Mammary epithelial cell (primary cell): ENCODE data around the gene DDX59.

ENCODE experiments used
- EZH2 ChIP-seq: IDR thresholded peaks from 2 replicates; pipeline ENCODE4 v1.6.1; 2012; ENCODE audit warnings: low read length, inconsistent platforms, borderline replicate concordance
- TF ChIP-seq, protein P1 (sequence below), 2 donors: IDR thresholded peaks in 1 of 2; conservative IDR thresholded peaks in 1 of 2; 2 replicates each; pipeline ENCODE4 v1.5.1; 2011 to 2012; ENCODE audit warnings: inconsistent platforms in 2 of 2, low read length in 2 of 2, mild to moderate bottlenecking in 2 of 2, control low read depth in 1 of 2, low read depth in 1 of 2; ENCODE audit not compliant: insufficient read depth in 1 of 2; ENCODE audit errors: extremely low read depth in 1 of 2

GRCh38 chr1:200626853-200627534 lies 42.7 kb downstream of the DDX59 start:
- TF ChIP-seq, protein P1, sequence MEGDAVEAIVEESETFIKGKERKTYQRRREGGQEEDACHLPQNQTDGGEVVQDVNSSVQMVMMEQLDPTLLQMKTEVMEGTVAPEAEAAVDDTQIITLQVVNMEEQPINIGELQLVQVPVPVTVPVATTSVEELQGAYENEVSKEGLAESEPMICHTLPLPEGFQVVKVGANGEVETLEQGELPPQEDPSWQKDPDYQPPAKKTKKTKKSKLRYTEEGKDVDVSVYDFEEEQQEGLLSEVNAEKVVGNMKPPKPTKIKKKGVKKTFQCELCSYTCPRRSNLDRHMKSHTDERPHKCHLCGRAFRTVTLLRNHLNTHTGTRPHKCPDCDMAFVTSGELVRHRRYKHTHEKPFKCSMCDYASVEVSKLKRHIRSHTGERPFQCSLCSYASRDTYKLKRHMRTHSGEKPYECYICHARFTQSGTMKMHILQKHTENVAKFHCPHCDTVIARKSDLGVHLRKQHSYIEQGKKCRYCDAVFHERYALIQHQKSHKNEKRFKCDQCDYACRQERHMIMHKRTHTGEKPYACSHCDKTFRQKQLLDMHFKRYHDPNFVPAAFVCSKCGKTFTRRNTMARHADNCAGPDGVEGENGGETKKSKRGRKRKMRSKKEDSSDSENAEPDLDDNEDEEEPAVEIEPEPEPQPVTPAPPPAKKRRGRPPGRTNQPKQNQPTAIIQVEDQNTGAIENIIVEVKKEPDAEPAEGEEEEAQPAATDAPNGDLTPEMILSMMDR (conservative IDR thresholded peaks at IDR 0.05 in 1 of 2, IDR thresholded peaks at IDR 0.05 in 1 of 2; ENCODE audit: extremely low read depth in 1 of 2, insufficient read depth in 1 of 2, low read depth in 1 of 2, low read length in 2 of 2), result no peak
- no peak for TF ChIP-seq EZH2
